Astrocyte (in vitro differentiated cells and primary cell): ENCODE results near the gene LHFPL3. TPM values are rescaled to one million over a fixed set of nuclear protein-coding genes. Genes with fewer than 3 reads are reported as not detected.

Experiments used
- DNase-seq: peaks from one replicate; pipeline ENCODE4 v3.0.0-alpha.2; 2010; ENCODE audit warnings: low read depth
- FAIRE-seq: peaks from 2 replicates; lab custom pipeline; 2011; peaks lifted over from hg19 to GRCh38; lab: Jason Lieb, UNC
- H2AFZ ChIP-seq: 2 replicates; pipeline ENCODE4 v1.6.0; 2012; ENCODE audit warnings: low read depth, low read length, inconsistent platforms
- H3K27ac ChIP-seq: 2 replicates; pipeline ENCODE4 v1.5.1; 2011; ENCODE audit warnings: low read depth, low read length, inconsistent platforms
- H3K27me3 ChIP-seq: 2 replicates; pipeline ENCODE4 v1.6.0; 2011; ENCODE audit warnings: low read length, inconsistent platforms; ENCODE audit not compliant: insufficient read depth
- H3K36me3 ChIP-seq: 2 replicates; pipeline ENCODE4 v1.5.1; 2011; ENCODE audit warnings: low read length, inconsistent platforms; ENCODE audit not compliant: insufficient read depth
- H3K4me1 ChIP-seq: 2 replicates; pipeline ENCODE4 v1.5.1; 2011; ENCODE audit warnings: low read length, inconsistent platforms; ENCODE audit not compliant: insufficient read depth
- H3K4me2 ChIP-seq: 2 replicates; pipeline ENCODE4 v1.6.0; 2012; ENCODE audit warnings: low read length, inconsistent platforms
- H3K4me3 ChIP-seq: 2 replicates; pipeline ENCODE4 v1.5.1; 2011; ENCODE audit warnings: low read depth, mild to moderate bottlenecking, low read length, inconsistent platforms; ENCODE audit not compliant: insufficient read depth
- H3K79me2 ChIP-seq: 2 replicates; pipeline ENCODE4 v1.6.0; 2012; ENCODE audit warnings: mild to moderate bottlenecking, low read length, inconsistent platforms; ENCODE audit not compliant: insufficient read depth
- H3K9ac ChIP-seq: 2 replicates; pipeline ENCODE4 v1.6.0; 2012; ENCODE audit warnings: mild to moderate bottlenecking, low read length, inconsistent platforms
- H3K9me3 ChIP-seq: 2 replicates; pipeline ENCODE4 v1.5.1; 2012; ENCODE audit warnings: low read depth, mild to moderate bottlenecking, low read length, inconsistent platforms; ENCODE audit not compliant: insufficient read depth
- H4K20me1 ChIP-seq: 2 replicates; pipeline ENCODE4 v1.6.0; 2012; ENCODE audit warnings: low read length, inconsistent platforms; ENCODE audit not compliant: insufficient read depth
- H3K27ac Mint-ChIP-seq: one replicate; pipeline ENCODE4 v1.8.0; 2021; ENCODE audit warnings: mild to moderate bottlenecking, mixed read lengths; ENCODE audit not compliant: unreplicated experiment
- H3K27me3 Mint-ChIP-seq: one replicate; pipeline ENCODE4 v1.8.0; 2021; ENCODE audit warnings: low read depth, mixed read lengths; ENCODE audit not compliant: unreplicated experiment
- H3K36me3 Mint-ChIP-seq: one replicate; pipeline ENCODE4 v1.8.0; 2021; ENCODE audit warnings: low read depth, mixed read lengths; ENCODE audit not compliant: unreplicated experiment
- H3K4me1 Mint-ChIP-seq: one replicate; pipeline ENCODE4 v1.8.0; 2021; ENCODE audit warnings: low read depth, mixed read lengths; ENCODE audit not compliant: unreplicated experiment
- H3K4me3 Mint-ChIP-seq: one replicate; pipeline ENCODE4 v1.8.0; 2021; ENCODE audit warnings: mild to moderate bottlenecking, moderate library complexity, mixed read lengths; ENCODE audit not compliant: unreplicated experiment
- H3K9me3 Mint-ChIP-seq: one replicate; pipeline ENCODE4 v1.8.0; 2021; ENCODE audit warnings: mild to moderate bottlenecking, mixed read lengths; ENCODE audit not compliant: unreplicated experiment
- CTCF ChIP-seq: IDR thresholded peaks from 2 replicates; pipeline ENCODE4 v1.5.1; 2011; ENCODE audit warnings: low read depth, mild to moderate bottlenecking, inconsistent platforms, low read length, moderate library complexity; ENCODE audit not compliant: insufficient read depth
- EZH2 ChIP-seq: IDR thresholded peaks from 2 replicates; pipeline ENCODE4 v1.6.1; 2012; ENCODE audit warnings: mild to moderate bottlenecking, low read length, inconsistent platforms; ENCODE audit not compliant: insufficient read depth
- total RNA-seq: library from RNA; stranded (reverse); gene quantifications from 2 replicates; pipeline ENCODE4 v1.2.1, GENCODE V29; 2021

The LHFPL3 gene
- total RNA-seq, 1 donor from 2014 or later: not detected

GRCh38 chr7:104603957-104604356, 275.6 kb downstream of the LHFPL3 start:
- no peak overlapping the region for H3K4me2 ChIP-seq
- H3K27ac ChIP-seq: no peak overlapping the region
- Mint-ChIP-seq H3K9me3 (no peaks in the 10 kb centered on the region), H3K4me1 (no peaks in the 10 kb centered on the region), H3K4me3 (no peak overlapping the region), H3K27ac (no peak overlapping the region), H3K36me3 (no peaks in the 10 kb centered on the region), H3K27me3 (peaks cover 2% of the 10 kb centered on the region)
- H3K9ac ChIP-seq: no peak overlapping the region
- DNase-seq: no peak
- no peaks in the 10 kb centered on the region for H3K36me3 ChIP-seq
- H3K27me3 ChIP-seq: no peaks in the 10 kb centered on the region
- no peak for TF ChIP-seq CTCF
- H3K9me3 ChIP-seq: no peaks in the 10 kb centered on the region
- no peaks in the 10 kb centered on the region for H3K79me2 ChIP-seq
- no peaks in the 10 kb centered on the region for H4K20me1 ChIP-seq
- no peak overlapping the region for H2AFZ ChIP-seq
- H3K4me3 ChIP-seq: no peak overlapping the region
- no peaks in the 10 kb centered on the region for H3K4me1 ChIP-seq
- FAIRE-seq: no peak

GRCh38 chr7:104604706-104605105, 276.3 kb downstream of the LHFPL3 start:
- DNase-seq (no peak), FAIRE-seq (no peak)
- Histone ChIP-seq H3K27ac (no peak overlapping the region), H3K4me2 (no peak overlapping the region), H3K9ac (no peak overlapping the region), H2AFZ (no peak overlapping the region), H3K27me3 (no peaks in the 10 kb centered on the region), H3K4me3 (no peak overlapping the region), H4K20me1 (no peaks in the 10 kb centered on the region), H3K36me3 (no peaks in the 10 kb centered on the region), H3K9me3 (no peaks in the 10 kb centered on the region), H3K4me1 (no peaks in the 10 kb centered on the region), H3K79me2 (no peaks in the 10 kb centered on the region)
- no peaks in the 10 kb centered on the region for H3K4me1 Mint-ChIP-seq
- TF ChIP-seq EZH2: no peak
- TF ChIP-seq CTCF: no peak
- no peak overlapping the region for H3K4me3 Mint-ChIP-seq
- H3K27ac Mint-ChIP-seq: no peak overlapping the region
- no peaks in the 10 kb centered on the region for H3K36me3 Mint-ChIP-seq
- H3K9me3 Mint-ChIP-seq: no peaks in the 10 kb centered on the region
- peaks cover 2% of the 10 kb centered on the region for H3K27me3 Mint-ChIP-seq

GRCh38 chr7:104621321-104621720, 292.9 kb downstream of the LHFPL3 start:
- FAIRE-seq: no peak
- no peak for DNase-seq
- Histone ChIP-seq H3K4me3 (no peak overlapping the region), H2AFZ (no peak overlapping the region), H3K9me3 (no peaks in the 10 kb centered on the region), H3K9ac (no peak overlapping the region), H3K4me1 (no peaks in the 10 kb centered on the region), H3K36me3 (no peaks in the 10 kb centered on the region), H3K27me3 (no peaks in the 10 kb centered on the region), H4K20me1 (no peaks in the 10 kb centered on the region), H3K27ac (no peak overlapping the region), H3K79me2 (no peaks in the 10 kb centered on the region), H3K4me2 (no peak overlapping the region)
- no peak overlapping the region for H3K4me3 Mint-ChIP-seq
- no peaks in the 10 kb centered on the region for H3K36me3 Mint-ChIP-seq
- no peak for TF ChIP-seq CTCF
- TF ChIP-seq EZH2: no peak
- H3K27ac Mint-ChIP-seq: no peak overlapping the region
- no peaks in the 10 kb centered on the region for H3K27me3 Mint-ChIP-seq
- peaks cover 4% of the 10 kb centered on the region for H3K4me1 Mint-ChIP-seq
- no peaks in the 10 kb centered on the region for H3K9me3 Mint-ChIP-seq
